OCI-M2 (cell line): ENCODE measurements around the gene SLC25A27.

Experiments
- DNase-seq: peaks from one replicate; lab custom pipeline; 2025; ENCODE audit not compliant: unreplicated experiment; lab: John Stamatoyannopoulos, UW

SLC25A27 gene

GRCh38 chr6:46711491-46711890 lies 58.7 kb downstream of the SLC25A27 start:
- DNase-seq = no peak

GRCh38 chr6:46715141-46715540 lies 62.4 kb downstream of the SLC25A27 start:
- DNase-seq = no peak

DNA sequence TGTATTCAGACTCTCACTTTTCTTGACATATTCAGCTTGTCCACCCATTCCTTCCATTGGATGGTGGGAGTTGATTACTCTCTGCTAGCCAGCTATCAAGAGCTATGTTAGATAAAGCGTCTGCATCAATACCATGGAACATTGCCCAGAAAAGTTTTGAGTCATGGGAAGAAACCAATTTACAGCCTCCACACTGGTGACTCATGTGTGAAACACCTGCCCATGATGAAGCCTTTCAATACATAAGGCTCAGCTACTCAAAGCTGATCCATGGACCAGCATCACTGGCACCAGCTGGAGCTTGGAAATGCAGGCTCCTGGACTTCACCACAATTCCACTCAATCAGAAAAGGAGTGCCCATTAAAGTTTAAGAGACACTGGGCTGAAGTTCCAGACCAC lies 66.3 kb downstream of the SLC25A27 start:
- DNase-seq = no peak

GRCh38 chr6:46720401-46720800 lies 67.6 kb downstream of the SLC25A27 start:
- DNase-seq = no peak
